ENCODE measurements around the gene MIA3. TPM values are rescaled to one million over a fixed set of nuclear protein-coding genes. Genes with fewer than 3 reads are reported as not detected.

Gene MIA3
- polyA plus RNA-seq, 3 donors: 12.5 to 41.6 (median 30.3) TPM

- 1 to 2% (median 1%) methylated on average over 24 to 36 of the region's 37 CpGs for WGBS, 3 donors
- H3K27ac ChIP-seq (ENCODE audit: low read depth, low read length): no peak overlapping the region
Measured at GRCh38 chr1:222617367-222617951, 438 bp upstream of the MIA3 start.

- H3K27ac ChIP-seq (ENCODE audit: low read depth, low read length): no peak overlapping the region
- 12 to 19% (median 18%) methylated on average over 20 of the region's 20 CpGs for WGBS, 3 donors
Measured at GRCh38 chr1:222618880-222619596, 1.1 kb downstream of the MIA3 start.

DNA sequence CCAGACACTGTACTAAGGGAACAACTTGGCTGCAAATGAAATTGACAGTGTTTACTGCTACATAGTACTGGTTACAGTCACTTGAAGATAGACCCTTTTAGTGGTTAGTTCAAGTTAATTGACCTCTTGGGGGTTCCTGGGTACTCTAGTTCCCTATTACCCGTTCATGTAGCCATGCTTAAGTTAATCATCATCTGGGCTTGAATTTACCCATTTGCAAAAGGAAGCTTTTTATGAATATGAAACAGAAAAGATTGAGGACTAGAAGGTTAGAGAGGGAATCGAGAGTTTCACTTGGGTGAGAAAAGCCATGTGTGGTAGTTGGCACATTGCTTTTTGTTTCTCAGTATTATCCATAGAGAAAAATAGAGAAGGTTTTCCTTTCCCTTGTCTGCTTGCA lies 2.7 kb downstream of the MIA3 start:
- WGBS, 3 donors: 48 to 76% (median 76%) methylated on average over 2 of the region's 2 CpGs

DNA sequence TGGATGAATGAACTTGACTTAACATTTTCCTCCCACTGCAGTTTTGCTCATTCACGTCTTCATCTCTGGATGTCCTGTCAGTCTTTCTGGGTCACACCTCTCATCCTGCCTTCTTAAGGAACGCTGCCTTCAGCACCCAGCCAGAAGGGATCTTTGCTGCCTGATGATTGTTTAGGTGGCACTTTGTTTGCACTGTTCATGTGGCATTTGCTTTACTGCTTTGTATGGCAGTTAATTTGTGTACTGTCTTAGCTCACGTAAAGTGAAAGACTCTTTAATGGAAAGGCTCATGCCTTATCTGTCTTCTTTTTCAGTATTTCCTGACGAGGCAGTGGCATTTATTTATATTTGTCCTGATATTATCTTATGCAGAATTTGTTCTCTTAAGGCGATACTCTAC lies 4.9 kb downstream of the MIA3 start:
- H3K27ac ChIP-seq (ENCODE audit: low read depth, low read length): no peak overlapping the region
- WGBS, 3 donors: 60 to 90% (median 84%) methylated on average over 5 of the region's 5 CpGs

More for the DNA sequence above, 2.7 kb downstream of the MIA3 start:
- no peak overlapping the region for H3K27ac ChIP-seq (ENCODE audit: low read depth, low read length)

DNA sequence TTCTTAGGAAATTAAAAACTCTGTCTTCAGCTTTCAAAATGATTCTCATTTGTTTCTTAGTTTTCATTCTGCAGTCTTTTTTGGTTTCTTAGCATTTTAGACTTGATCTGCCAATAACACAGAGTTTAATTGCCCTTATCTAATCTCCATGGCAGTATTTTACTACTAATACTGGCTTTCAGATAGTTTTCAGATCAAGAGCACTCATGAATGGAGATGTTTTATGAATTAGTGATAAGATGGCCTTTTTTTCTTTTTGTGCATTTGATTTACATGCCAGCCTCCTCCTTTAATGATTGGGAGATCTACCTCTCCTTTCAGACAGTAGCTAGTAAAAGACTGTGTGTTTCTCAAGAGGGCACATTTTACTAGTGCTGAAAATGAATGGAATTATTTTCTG lies 5.6 kb downstream of the MIA3 start:
- H3K27ac ChIP-seq (ENCODE audit: low read depth, low read length): no peak overlapping the region

GRCh38 chr1:222624214-222624613 lies 6.3 kb downstream of the MIA3 start:
- H3K27ac ChIP-seq (ENCODE audit: low read depth, low read length): no peak overlapping the region
- 92 to 96% (median 94%) methylated on average over 7 of the region's 7 CpGs for WGBS, 3 donors

- WGBS, 3 donors: 47 to 74% (median 65%) methylated on average over 6 of the region's 6 CpGs
- H3K27ac ChIP-seq (ENCODE audit: low read depth, low read length): no peak overlapping the region
Measured at GRCh38 chr1:222627232-222627631, 9.3 kb downstream of the MIA3 start.

- WGBS, 3 donors: 87 to 92% (median 91%) methylated on average over 7 of the region's 7 CpGs
- H3K27ac ChIP-seq (ENCODE audit: low read depth, low read length): no peak overlapping the region
Measured at GRCh38 chr1:222629921-222630535, 12.1 kb downstream of the MIA3 start.

DNA sequence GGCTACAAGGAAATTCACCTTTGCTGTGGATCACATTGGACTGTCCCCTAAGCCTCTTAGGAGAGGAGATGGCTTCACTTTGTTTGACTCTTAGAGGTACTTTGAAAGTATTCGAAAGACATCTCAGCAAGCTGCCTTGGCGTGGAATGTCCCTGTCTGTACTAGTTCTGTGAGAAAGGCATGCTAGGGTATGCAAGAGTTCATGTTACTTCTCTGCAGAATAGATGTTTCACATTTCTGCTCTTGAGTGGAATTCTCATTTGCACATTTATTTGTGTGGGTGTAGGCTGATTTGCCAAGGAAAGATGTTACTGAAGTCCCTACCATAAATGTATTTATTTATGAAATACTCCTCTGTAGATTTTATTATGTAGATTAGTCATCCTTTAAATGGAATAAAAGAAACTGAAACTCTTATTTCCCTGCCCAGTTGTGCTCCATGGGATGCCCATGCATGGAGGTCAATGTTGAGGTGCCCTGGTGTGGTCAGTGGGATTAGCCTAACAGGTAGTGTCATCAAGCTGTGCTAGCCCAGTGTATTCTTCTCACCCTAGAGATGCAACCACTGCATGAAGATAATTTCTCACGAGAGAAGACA lies 13.8 kb downstream of the MIA3 start:
- WGBS, 3 donors: 85 to 93% (median 88%) methylated on average over 3 of the region's 3 CpGs
- no peak overlapping the region for H3K27ac ChIP-seq (ENCODE audit: low read depth, low read length)

DNA sequence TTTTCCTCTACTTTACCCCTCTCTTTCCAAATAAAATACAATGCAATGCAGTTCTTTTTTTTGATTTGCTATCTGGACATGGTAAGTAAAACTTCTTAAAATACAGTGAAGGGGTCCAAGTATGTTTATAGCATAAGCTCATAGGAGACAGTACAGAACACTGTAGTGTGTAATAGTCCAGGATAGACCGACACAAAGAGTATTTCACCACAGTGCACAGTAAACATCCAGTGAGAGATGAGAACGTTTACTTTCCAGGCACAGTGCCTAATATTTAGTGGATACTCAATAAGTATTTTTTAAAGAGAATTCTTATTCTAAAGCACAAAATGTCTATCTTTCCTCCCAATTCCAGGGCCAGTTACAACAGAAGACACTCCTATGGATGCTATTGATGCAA lies 14.9 kb downstream of the MIA3 start:
- 40 to 74% (median 72%) methylated on average over 2 of the region's 2 CpGs for WGBS, 3 donors
- H3K27ac ChIP-seq (ENCODE audit: low read depth, low read length): no peak overlapping the region

GRCh38 chr1:222634180-222635013 lies 16.5 kb downstream of the MIA3 start:
- 41 to 46% (median 43%) methylated on average over 7 of the region's 7 CpGs for WGBS, 3 donors
- H3K27ac ChIP-seq (ENCODE audit: low read depth, low read length): no peak overlapping the region

DNA sequence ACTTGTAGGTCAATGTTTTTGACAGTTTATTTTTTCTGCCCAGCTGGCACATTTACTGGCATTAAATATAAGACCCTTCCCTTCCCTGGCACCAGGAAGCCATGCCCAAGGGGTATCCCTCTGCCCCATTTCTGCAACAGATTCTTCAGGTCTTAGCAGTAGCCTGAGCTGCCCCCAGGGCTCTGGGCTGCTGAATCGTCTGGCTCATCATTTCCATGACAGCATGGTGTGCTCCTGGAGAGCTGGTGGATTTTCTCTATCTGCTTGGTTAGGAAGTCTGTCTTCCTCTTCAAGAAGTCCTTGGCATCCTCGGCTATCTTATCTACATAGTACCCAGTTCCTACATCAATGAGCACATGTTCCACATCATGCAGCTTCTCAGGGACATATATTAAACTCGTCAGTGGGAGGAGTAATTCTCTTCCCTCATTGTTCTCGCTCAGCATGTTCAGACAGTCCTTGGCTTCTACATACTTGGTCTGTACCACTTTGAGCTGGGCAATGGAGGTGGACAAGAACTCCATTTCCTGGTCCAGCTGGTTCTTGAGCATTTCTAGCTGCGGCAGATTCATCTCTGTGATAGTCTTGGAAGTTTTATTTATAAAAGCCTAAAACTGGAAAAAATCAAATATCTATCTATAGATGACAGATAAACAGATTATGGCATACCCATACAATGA lies 23.5 kb downstream of the MIA3 start:
- 53 to 82% (median 80%) methylated on average over 5 of the region's 5 CpGs for WGBS, 3 donors
- no peak overlapping the region for H3K27ac ChIP-seq (ENCODE audit: low read depth, low read length)

GRCh38 chr1:222642468-222642867 lies 24.6 kb downstream of the MIA3 start:
- WGBS, 3 donors: 39 to 93% (median 78%) methylated on average over 1 of the region's 1 CpG

DNA sequence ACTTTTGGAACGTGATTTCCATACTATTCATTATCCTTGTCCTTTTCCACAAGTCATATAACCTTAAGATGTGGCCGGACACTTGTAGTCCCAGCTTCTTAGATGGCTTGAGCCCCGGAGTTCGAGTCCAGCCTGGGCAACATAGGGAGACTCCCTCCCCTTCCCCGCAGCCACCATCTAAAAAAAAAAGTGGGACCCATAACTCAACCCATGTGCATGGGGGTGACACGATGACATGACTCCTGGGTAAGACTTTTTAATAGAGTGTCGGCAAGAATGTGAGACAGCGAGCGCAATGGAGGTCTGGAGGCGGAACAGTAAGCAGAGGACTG lies 25.7 kb downstream of the MIA3 start:
- H3K27ac ChIP-seq (ENCODE audit: low read depth, low read length): peak overlapping the region; percentile 40

More at GRCh38 chr1:222642468-222642867, 24.6 kb downstream of the MIA3 start:
- no peak overlapping the region for H3K27ac ChIP-seq (ENCODE audit: low read depth, low read length)

DNA sequence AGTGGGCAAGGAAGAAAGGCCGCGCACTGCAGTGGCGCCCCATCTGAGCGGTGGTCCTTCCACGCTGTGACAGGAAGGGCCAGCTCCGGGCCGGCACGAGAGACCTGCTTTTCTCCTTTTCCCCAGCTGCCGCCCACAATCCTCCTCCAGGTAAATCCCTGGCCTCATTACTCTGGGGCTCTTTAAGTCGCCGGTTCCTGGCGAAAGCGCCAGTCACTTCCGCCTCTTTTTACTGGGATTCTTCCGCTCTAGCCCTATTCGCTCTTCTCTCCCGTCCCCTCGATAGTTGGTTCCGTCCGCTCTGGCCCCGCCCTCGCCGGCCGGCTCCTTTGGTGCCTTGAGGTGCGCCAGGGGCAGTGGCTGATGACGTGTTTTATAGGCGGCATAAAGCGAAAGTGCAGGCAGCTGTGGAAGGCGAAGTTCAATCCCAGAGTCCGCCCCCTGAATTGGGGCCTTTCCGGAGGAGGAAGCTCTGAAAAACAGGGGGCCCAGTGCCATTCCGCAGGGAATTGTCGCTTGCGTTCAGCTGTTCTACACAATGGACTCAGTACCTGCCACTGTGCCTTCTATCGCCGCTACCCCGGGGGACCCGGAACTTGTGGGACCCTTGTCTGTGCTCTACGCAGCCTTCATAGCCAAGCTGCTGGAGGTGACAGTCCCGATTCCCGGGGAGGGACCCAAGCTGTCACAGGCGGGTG lies 26.2 kb downstream of the MIA3 start:
- WGBS, 3 donors: 0 to 1% (median 0%) methylated on average over 41 to 42 of the region's 42 CpGs

More for the DNA sequence above, 25.7 kb downstream of the MIA3 start:
- 4 to 8% (median 8%) methylated on average over 10 of the region's 10 CpGs for WGBS, 3 donors

DNA sequence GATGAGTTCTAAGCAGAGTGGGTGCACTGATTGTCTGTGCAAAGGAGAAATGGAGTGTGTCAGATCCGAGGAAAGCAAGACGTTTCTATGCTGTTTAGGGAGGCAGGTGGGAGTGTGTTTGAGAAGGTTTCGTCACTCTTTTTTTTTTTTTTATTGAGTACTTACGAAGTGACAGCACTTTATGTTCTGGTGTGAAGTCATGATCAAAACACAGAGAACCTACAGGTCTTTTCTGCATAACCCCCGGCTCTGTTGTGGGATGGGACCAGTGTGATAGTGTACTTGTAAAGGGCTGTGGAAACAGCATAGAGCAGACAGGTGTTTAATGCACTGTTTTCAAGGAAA lies 26.7 kb downstream of the MIA3 start:
- no peak overlapping the region for H3K27ac ChIP-seq (ENCODE audit: low read depth, low read length)
- 2% methylated on average over 5 of the region's 5 CpGs for WGBS, 3 donors

More for the DNA sequence above, 26.2 kb downstream of the MIA3 start:
- H3K27ac ChIP-seq (ENCODE audit: low read depth, low read length): peak overlapping the region; percentile 68

DNA sequence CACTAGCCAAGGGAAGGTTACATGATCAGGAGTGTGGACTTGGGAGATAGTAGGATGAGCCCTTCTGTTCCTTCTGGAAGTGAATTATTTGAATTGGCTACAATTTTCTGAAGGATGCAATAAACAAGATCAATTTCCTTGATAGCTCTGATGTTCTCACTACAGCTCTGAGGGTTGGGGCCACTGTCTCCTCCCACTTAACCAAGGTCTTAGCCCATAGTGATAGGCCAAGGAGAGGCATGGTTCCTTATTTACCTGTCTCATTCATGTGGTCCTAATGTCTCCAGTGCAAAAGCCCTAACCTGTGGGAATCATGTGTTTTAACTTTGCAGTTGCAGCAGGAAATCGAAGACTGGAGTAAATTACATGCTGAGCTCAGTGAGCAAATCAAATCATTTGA lies 34.8 kb downstream of the MIA3 start:
- no peak overlapping the region for H3K27ac ChIP-seq (ENCODE audit: low read depth, low read length)
- 92 to 100% (median 95%) methylated on average over 1 of the region's 1 CpG for WGBS, 3 donors

All from adipose tissue (tissue), 3 donors.